Hepatocyte (in vitro differentiated cells): Measurements from ENCODE around the gene SLC13A1. TPM values are rescaled to one million over a fixed set of nuclear protein-coding genes. Genes with fewer than 3 reads are reported as not detected.

Experiments used
- DNase-seq: peaks from one replicate; pipeline ENCODE4 v3.0.0-alpha.2; 2016; ENCODE audit warnings: low spot score
- H2AFZ ChIP-seq: fragments of 200-600 bp; sonication (generic); 2 replicates; pipeline ENCODE4 v1.6.0; 2016; ENCODE audit warnings: antibody characterized with exemption, mild to moderate bottlenecking
- H3K27ac ChIP-seq: fragments of 200-600 bp; sonication (generic); 2 replicates; pipeline ENCODE4 v1.5.1; 2016; ENCODE audit warnings: mild to moderate bottlenecking
- H3K27me3 ChIP-seq: fragments of 200-600 bp; sonication (generic); 2 replicates; pipeline ENCODE4 v1.6.1; 2016
- H3K36me3 ChIP-seq: fragments of 200-600 bp; sonication (generic); replicated peaks from 2 replicates; pipeline ENCODE4 v1.5.1; 2016; ENCODE audit warnings: low read depth; ENCODE audit not compliant: insufficient read depth
- H3K4me1 ChIP-seq: fragments of 200-600 bp; sonication (generic); 2 replicates; pipeline ENCODE4 v1.5.1; 2016; ENCODE audit warnings: mild to moderate bottlenecking, moderate library complexity; ENCODE audit not compliant: insufficient read depth
- H3K4me2 ChIP-seq: fragments of 200-600 bp; sonication (generic); 2 replicates; pipeline ENCODE4 v1.6.0; 2016
- H3K4me3 ChIP-seq: fragments of 200-600 bp; sonication (generic); 2 replicates; pipeline ENCODE4 v1.5.1; 2016; ENCODE audit warnings: mild to moderate bottlenecking
- H3K79me2 ChIP-seq: fragments of 200-600 bp; sonication (generic); 2 replicates; pipeline ENCODE4 v1.6.0; 2017; ENCODE audit warnings: mild to moderate bottlenecking
- H3K9me2 ChIP-seq: fragments of 200-600 bp; sonication (generic); replicated peaks from 2 replicates; pipeline ENCODE4 v1.6.0; 2017; ENCODE audit warnings: mild to moderate bottlenecking; ENCODE audit not compliant: insufficient read depth
- H3K9me3 ChIP-seq: fragments of 200-600 bp; sonication (generic); 2 replicates; pipeline ENCODE4 v1.5.1; 2016; ENCODE audit warnings: low read depth, mild to moderate bottlenecking
- H4K20me1 ChIP-seq: fragments of 200-600 bp; sonication (generic); 2 replicates; pipeline ENCODE4 v1.6.0; 2016; ENCODE audit warnings: mild to moderate bottlenecking; ENCODE audit not compliant: insufficient read depth, poor library complexity, severe bottlenecking
- EZH2 ChIP-seq: fragments of 200-600 bp; sonication (generic); IDR thresholded peaks from 2 replicates; pipeline ENCODE4 v1.6.1; 2016; ENCODE audit warnings: antibody characterized with exemption, mild to moderate bottlenecking, borderline replicate concordance
- EZH2phosphoT487 ChIP-seq: fragments of 200-600 bp; sonication (generic); IDR thresholded peaks from one replicate; pipeline ENCODE4 v1.6.1; 2018; ENCODE audit warnings: antibody characterized with exemption, mild to moderate bottlenecking, low read depth, moderate library complexity; ENCODE audit not compliant: unreplicated experiment, severe bottlenecking
- WGBS: methylation state at CpG from one replicate; pipeline ENCODE4 v1.1.6; 2016; ENCODE audit warnings: low lambda C conversion rate; ENCODE audit errors: missing lambda C conversion rate; 5-methylcytosine and 5-hydroxymethylcytosine counted together
- polyA plus RNA-seq: library from polyadenylated mRNA; unstranded; fragments of >200 nt; fragmentation: Nextera tagmentation; extraction: Ambion mirVana; gene quantifications from 2 replicates; pipeline ENCODE4 v1.2.1, GENCODE V29; 2016
- total RNA-seq: library from RNA; depleted of rRNA; stranded (reverse); fragments of >200 nt; gene quantifications from 2 replicates; pipeline ENCODE4 v1.2.3, GENCODE V29; 2014
- TF ChIP-seq, protein P1 (sequence below): fragments of 200-600 bp; sonication (generic); IDR thresholded peaks from 2 replicates; pipeline ENCODE4 v1.5.1; 2016; ENCODE audit warnings: antibody characterized with exemption, mild to moderate bottlenecking; ENCODE audit not compliant: poor library complexity

Gene SLC13A1
- total and polyA plus RNA-seq, 2 experiments from 2014 or later, result 0.07 TPM; not detected in 1

DNA sequence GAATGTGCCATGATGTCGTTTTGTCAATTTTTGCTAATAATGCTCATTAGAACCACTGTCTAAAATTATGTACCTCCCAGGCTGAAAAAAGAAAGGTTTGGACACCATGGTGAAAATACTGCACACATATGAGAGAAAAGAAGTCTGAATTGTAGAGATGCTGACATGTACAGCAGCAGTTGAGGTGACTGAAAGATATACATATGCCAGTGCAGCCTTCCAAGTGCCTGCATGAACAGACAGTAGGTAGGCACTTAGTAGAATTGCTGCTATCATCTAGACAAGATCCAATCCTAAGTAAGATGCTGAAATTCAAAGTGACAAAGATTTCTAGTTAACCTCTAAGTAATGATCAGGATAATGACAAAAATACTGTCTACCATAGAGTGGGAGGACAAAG lies 86.9 kb downstream of the SLC13A1 start:
- Histone ChIP-seq H2AFZ (no peak overlapping the region), H3K36me3 (no peaks in the 10 kb centered on the region), H3K4me2 (no peak overlapping the region), H3K9me2 (peaks cover 4% of the 10 kb centered on the region), H3K27me3 (no peaks in the 10 kb centered on the region), H3K4me3 (no peak overlapping the region), H3K9me3 (no peaks in the 10 kb centered on the region), H4K20me1 (no peaks in the 10 kb centered on the region), H3K4me1 (no peaks in the 10 kb centered on the region), H3K79me2 (no peaks in the 10 kb centered on the region), H3K27ac (no peak overlapping the region)
- DNase-seq, result no peak
- WGBS, result 92% methylated on average over 1 of the region's 1 CpG
- TF ChIP-seq, protein P1, sequence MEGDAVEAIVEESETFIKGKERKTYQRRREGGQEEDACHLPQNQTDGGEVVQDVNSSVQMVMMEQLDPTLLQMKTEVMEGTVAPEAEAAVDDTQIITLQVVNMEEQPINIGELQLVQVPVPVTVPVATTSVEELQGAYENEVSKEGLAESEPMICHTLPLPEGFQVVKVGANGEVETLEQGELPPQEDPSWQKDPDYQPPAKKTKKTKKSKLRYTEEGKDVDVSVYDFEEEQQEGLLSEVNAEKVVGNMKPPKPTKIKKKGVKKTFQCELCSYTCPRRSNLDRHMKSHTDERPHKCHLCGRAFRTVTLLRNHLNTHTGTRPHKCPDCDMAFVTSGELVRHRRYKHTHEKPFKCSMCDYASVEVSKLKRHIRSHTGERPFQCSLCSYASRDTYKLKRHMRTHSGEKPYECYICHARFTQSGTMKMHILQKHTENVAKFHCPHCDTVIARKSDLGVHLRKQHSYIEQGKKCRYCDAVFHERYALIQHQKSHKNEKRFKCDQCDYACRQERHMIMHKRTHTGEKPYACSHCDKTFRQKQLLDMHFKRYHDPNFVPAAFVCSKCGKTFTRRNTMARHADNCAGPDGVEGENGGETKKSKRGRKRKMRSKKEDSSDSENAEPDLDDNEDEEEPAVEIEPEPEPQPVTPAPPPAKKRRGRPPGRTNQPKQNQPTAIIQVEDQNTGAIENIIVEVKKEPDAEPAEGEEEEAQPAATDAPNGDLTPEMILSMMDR, result no peak
- TF ChIP-seq EZH2phosphoT487 (no peak), EZH2 (no peak)

DNA sequence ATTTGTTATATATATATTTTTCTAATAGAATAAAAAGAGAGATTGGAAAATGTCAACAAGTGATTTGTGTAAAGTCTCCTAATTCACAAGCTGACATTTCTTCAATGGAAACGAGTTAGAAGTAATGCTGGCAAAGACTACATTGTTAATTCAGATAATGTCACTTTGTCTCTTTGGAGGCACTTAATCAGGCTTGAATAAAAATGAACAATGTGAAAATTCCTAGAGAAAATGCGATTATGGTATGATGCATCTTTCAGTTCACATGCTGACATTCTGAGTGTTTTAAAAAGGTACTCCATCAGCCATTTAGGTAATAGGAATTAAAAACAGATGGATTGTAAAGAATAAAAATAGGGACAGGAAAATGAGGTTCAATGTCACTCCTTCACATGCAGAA lies 100.1 kb downstream of the SLC13A1 start:
- Histone ChIP-seq H3K9me2 (no peaks in the 10 kb centered on the region), H4K20me1 (no peaks in the 10 kb centered on the region), H3K4me2 (no peak overlapping the region), H3K27me3 (no peaks in the 10 kb centered on the region), H3K9me3 (no peaks in the 10 kb centered on the region), H3K36me3 (no peaks in the 10 kb centered on the region), H3K27ac (no peak overlapping the region), H2AFZ (no peak overlapping the region), H3K4me1 (no peaks in the 10 kb centered on the region), H3K79me2 (no peaks in the 10 kb centered on the region), H3K4me3 (no peak overlapping the region)
- WGBS, result 74% methylated on average over 2 of the region's 2 CpGs
- TF ChIP-seq EZH2, result no peak
- TF ChIP-seq EZH2phosphoT487, result no peak
- TF ChIP-seq, protein P1, result no peak
- DNase-seq, result no peak

DNA sequence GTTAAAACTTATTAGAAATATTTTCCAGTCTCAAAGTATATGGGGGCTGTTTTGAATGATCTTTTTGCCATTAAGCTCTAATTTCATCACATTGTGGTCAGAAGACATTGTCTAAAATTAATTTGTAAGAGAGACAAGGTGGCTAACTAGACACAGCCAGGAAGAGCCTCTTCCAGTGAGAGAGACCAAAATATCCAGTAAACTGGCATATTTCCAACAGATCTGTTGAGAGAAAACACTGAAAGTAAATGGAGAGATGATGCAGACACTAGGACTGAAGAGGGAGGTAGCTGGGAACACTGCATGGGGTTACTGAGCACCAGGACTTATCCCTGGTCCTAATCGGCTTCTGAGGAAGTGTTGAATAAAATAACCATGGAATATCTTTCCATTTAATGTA lies 102.8 kb downstream of the SLC13A1 start:
- Histone ChIP-seq H2AFZ (no peak overlapping the region), H3K27me3 (no peaks in the 10 kb centered on the region), H3K9me2 (no peaks in the 10 kb centered on the region), H3K4me2 (no peak overlapping the region), H3K79me2 (no peaks in the 10 kb centered on the region), H3K9me3 (no peaks in the 10 kb centered on the region), H3K4me3 (no peak overlapping the region), H3K4me1 (no peaks in the 10 kb centered on the region), H3K36me3 (no peaks in the 10 kb centered on the region), H3K27ac (no peak overlapping the region), H4K20me1 (no peaks in the 10 kb centered on the region)
- no peak for DNase-seq
- 94% methylated on average over 1 of the region's 1 CpG for WGBS
- TF ChIP-seq EZH2phosphoT487 (no peak), EZH2 (no peak)
- TF ChIP-seq, protein P1, result no peak

DNA sequence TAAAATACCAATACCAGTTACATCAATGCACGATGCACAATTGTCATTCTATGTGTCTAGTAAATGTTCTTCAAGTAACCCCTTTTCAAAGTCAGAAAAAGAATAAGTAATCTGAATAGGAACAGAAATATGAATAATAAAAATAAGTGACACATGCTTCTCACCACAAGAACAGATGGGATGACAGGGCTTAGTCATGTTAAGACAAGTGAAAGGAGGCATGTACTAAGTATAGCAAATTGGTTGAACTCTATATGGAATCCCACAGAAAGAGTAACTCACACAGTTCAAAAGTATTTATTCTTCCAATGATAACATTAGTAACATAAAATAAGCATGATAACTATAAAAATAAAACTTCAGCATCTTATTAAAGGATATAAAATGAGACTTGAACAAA lies 103.3 kb downstream of the SLC13A1 start:
- Histone ChIP-seq H3K4me2 (no peak overlapping the region), H3K27me3 (no peaks in the 10 kb centered on the region), H3K4me3 (no peak overlapping the region), H3K9me3 (no peaks in the 10 kb centered on the region), H3K36me3 (no peaks in the 10 kb centered on the region), H3K4me1 (no peaks in the 10 kb centered on the region), H4K20me1 (no peaks in the 10 kb centered on the region), H2AFZ (no peak overlapping the region), H3K9me2 (no peaks in the 10 kb centered on the region), H3K27ac (no peak overlapping the region), H3K79me2 (no peaks in the 10 kb centered on the region)
- DNase-seq, result no peak
- TF ChIP-seq, protein P1, result no peak
- no peak for TF ChIP-seq EZH2
- no peak for TF ChIP-seq EZH2phosphoT487
- WGBS, result 94% methylated on average over 1 of the region's 1 CpG
